Tibial artery (tissue), 4 donors: ENCODE results near the gene ZNF782.

Experiments used
- DNase-seq, 2 donors: peaks; one replicate each; pipeline ENCODE4 v3.0.0-alpha.2; 2019
- H3K27ac ChIP-seq, 2 donors: fragments of 200-600 bp; sonication (generic) in 1 of 2; 1 replicate in 1 of 2; 2 replicates in 1 of 2; pipeline ENCODE4 v1.5.1; 2018 to 2019; ENCODE audit warnings: mild to moderate bottlenecking in 1 of 2
- H3K27me3 ChIP-seq, 2 donors: fragments of 200-600 bp; sonication (generic) in 1 of 2; one replicate each; pipeline versions ENCODE4 v1.5.1 to v1.6.0; 2016 to 2019
- H3K36me3 ChIP-seq, 3 donors: fragments of 200-600 bp; sonication (generic) in 2 of 3; one replicate each; pipeline ENCODE4 v1.5.1; 2016 to 2019; ENCODE audit warnings: mild to moderate bottlenecking in 2 of 3
- H3K4me1 ChIP-seq, 4 donors: fragments of 200-600 bp; sonication (generic) in 2 of 4; 1 replicate in 3 of 4; 2 replicates in 1 of 4; pipeline ENCODE4 v1.5.1; 2016 to 2019
- H3K4me3 ChIP-seq, 2 donors: fragments of 200-600 bp; sonication (generic) in 1 of 2; 1 replicate in 1 of 2; 2 replicates in 1 of 2; pipeline ENCODE4 v1.5.1; 2018 to 2019; ENCODE audit warnings: mild to moderate bottlenecking in 2 of 2
- H3K9me3 ChIP-seq, 3 donors: fragments of 200-600 bp; sonication (generic) in 1 of 3; one replicate each; pipeline ENCODE4 v1.5.1; 2016 to 2019
- CTCF ChIP-seq, 2 experiments: fragments of 200-600 bp in 1 of 2; fragments of 450-650 bp in 1 of 2; IDR thresholded peaks; one replicate each; pipeline ENCODE4 v1.5.1; 2017 to 2019; ENCODE audit warnings: antibody characterized with exemption in 2 of 2, mild to moderate bottlenecking in 1 of 2, moderate library complexity in 1 of 2
- intact Hi-C: fragments of 100-400 bp; cut with DNase I; formaldehyde crosslinking; loops from one replicate; pipeline ENCODE4 v1.15.0; 2023; ENCODE audit warnings: low total_unique reads

The ZNF782 gene

GRCh38 chr9:96858018-96858573 is 3.8 kb upstream of the ZNF782 start:
- H3K9me3 ChIP-seq = no peaks in the 10 kb centered on the region
- intact Hi-C loops = loop anchor here (5.0 to 10.0 kb wide), 2 partner anchors 539 to 757 kb away; no protein-coding TSS in a partner anchor
- TF ChIP-seq CTCF (IDR thresholded peaks at IDR 0.05) = no peak
- peaks cover 0 to 10% (median 6%) of the 10 kb centered on the region in 4 donors for H3K4me1 ChIP-seq
- no peaks in the 10 kb centered on the region for H3K36me3 ChIP-seq
- no peaks in the 10 kb centered on the region for H3K27me3 ChIP-seq
- H3K4me3 ChIP-seq = no peak overlapping the region
- DNase-seq = no peak
- H3K27ac ChIP-seq = no peak overlapping the region

- Histone ChIP-seq H3K27ac (no peak overlapping the region), H3K27me3 (no peaks in the 10 kb centered on the region), H3K9me3 (no peaks in the 10 kb centered on the region), H3K4me3 (no peak overlapping the region), H3K4me1 (peaks cover 0 to 25% (median 16%) of the 10 kb centered on the region in 4 donors), H3K36me3 (no peaks in the 10 kb centered on the region)
- DNase-seq = peak in 1 of 2 donors; percentile 25
- TF ChIP-seq CTCF (IDR thresholded peaks at IDR 0.05) = peak; percentile 51 to 65
- intact Hi-C loops = loop anchor here (5.0 to 10.0 kb wide), 2 partner anchors 541 to 758 kb away; no protein-coding TSS in a partner anchor
Measured at GRCh38 chr9:96856363-96857286, 2.3 kb upstream of the ZNF782 start.

GRCh38 chr9:96854651-96855273 is 448 bp upstream of the ZNF782 start:
- H3K4me3 ChIP-seq = peak overlapping the region; percentile 77 to 81
- no peaks in the 10 kb centered on the region for H3K9me3 ChIP-seq
- H3K27me3 ChIP-seq = no peaks in the 10 kb centered on the region
- peak overlapping the region; percentile 76 to 83 for H3K27ac ChIP-seq
- H3K4me1 ChIP-seq = peaks cover 0 to 30% (median 17%) of the 10 kb centered on the region in 4 donors
- H3K36me3 ChIP-seq = no peaks in the 10 kb centered on the region
- TF ChIP-seq CTCF (IDR thresholded peaks at IDR 0.05) = no peak
- DNase-seq = no peak
- intact Hi-C loops = loop anchor here (5.0 to 10.0 kb wide), 2 partner anchors 543 to 760 kb away; no protein-coding TSS in a partner anchor

- no peak overlapping the region for H3K27ac ChIP-seq
- H3K36me3 ChIP-seq = no peaks in the 10 kb centered on the region
- H3K27me3 ChIP-seq = no peaks in the 10 kb centered on the region
- no peak overlapping the region for H3K4me3 ChIP-seq
- no peak for DNase-seq
- no peaks in the 10 kb centered on the region for H3K9me3 ChIP-seq
- no peak for TF ChIP-seq CTCF (IDR thresholded peaks at IDR 0.05)
- peaks cover 0 to 30% (median 17%) of the 10 kb centered on the region in 4 donors for H3K4me1 ChIP-seq
- intact Hi-C loops = loop anchor here (10.0 kb wide), 1 partner anchor 762 kb away; no protein-coding TSS in a partner anchor
Measured at GRCh38 chr9:96852676-96853075, 1.6 kb downstream of the ZNF782 start.

- no peak overlapping the region for H3K4me3 ChIP-seq
- peaks cover 17 to 39% (median 27%) of the 10 kb centered on the region in 3 donors for H3K36me3 ChIP-seq
- intact Hi-C loops = no loop called here
- no peak for TF ChIP-seq CTCF (IDR thresholded peaks at IDR 0.05)
- DNase-seq = no peak
- H3K9me3 ChIP-seq = no peaks in the 10 kb centered on the region
- H3K27me3 ChIP-seq = no peaks in the 10 kb centered on the region
- H3K27ac ChIP-seq = no peak overlapping the region
- no peaks in the 10 kb centered on the region for H3K4me1 ChIP-seq
Measured at GRCh38 chr9:96844040-96844439, 10.3 kb downstream of the ZNF782 start.
